Activated T-cell treated with anti-CD3 and anti-CD28 coated beads, Interleukin-2, amount 50 U/mL, for 48 hours (primary cell): Measurements from ENCODE around the gene JMJD7.

Source experiments
- DNase-seq, 2 experiments: peaks; one replicate each; pipeline ENCODE4 v3.0.0-alpha.2; 2020

JMJD7 gene

GRCh38 chr15:41886741-41887140 is 58.8 kb downstream of the JMJD7 start:
- no peak for DNase-seq

- no peak for DNase-seq
Measured at GRCh38 chr15:41887161-41887560, 59.3 kb downstream of the JMJD7 start.
